SK-N-SH (cell line): ENCODE data around the gene DLG4. TPM values are rescaled to one million over a fixed set of nuclear protein-coding genes. Genes with fewer than 3 reads are reported as not detected.

Source experiments
- CTCF ChIA-PET: fragments of 300-600, 350-600 bp; formaldehyde crosslinking; extraction: SDS; loops from one replicate; lab custom pipeline; 2021; lab: Yijun Ruan, JAX
- POLR2A ChIA-PET: fragments of 350-600 bp; sonication (Branson Sonifier 250); formaldehyde crosslinking; extraction: SDS; loops from one replicate; lab custom pipeline; 2020; ENCODE audit warnings: antibody characterized with exemption, inconsistent platforms; lab: Yijun Ruan, JAX
- DNase-seq: peaks from one replicate; pipeline ENCODE4 v3.0.0; 2012
- H2AFZ ChIP-seq: fragments of 200-600 bp; sonication (generic); 2 replicates; pipeline ENCODE4 v1.8.1; 2016; ENCODE audit warnings: antibody characterized with exemption, mild to moderate bottlenecking, low read depth
- H3F3A ChIP-seq: fragments of 200-600 bp; sonication (generic); replicated peaks from 2 replicates; pipeline ENCODE3; 2016; ENCODE audit warnings: antibody characterized with exemption, mild to moderate bottlenecking; ENCODE audit not compliant: insufficient read depth
- H3K27ac ChIP-seq, 2 experiments: fragments of 200-500 bp in 1 of 2; fragments of 200-600 bp in 1 of 2; sonication (Bioruptor generic) in 1 of 2; sonication (generic), shearing (Covaris generic) in 1 of 2; 2 replicates each; pipeline versions ENCODE4 v1.5.1 to v1.6.1; 2014 to 2016; ENCODE audit warnings: low read depth in 2 of 2, inconsistent platforms in 1 of 2, low read length in 1 of 2, mild to moderate bottlenecking in 1 of 2, mixed read lengths in 1 of 2
- H3K27me3 ChIP-seq: fragments of 200-600 bp; sonication (generic), shearing (Covaris generic); 2 replicates; pipeline ENCODE4 v1.6.1; 2016; ENCODE audit warnings: mixed run types; ENCODE audit not compliant: insufficient read depth
- H3K36me3 ChIP-seq, 2 experiments: fragments of 200-500 bp in 1 of 2; fragments of 200-600 bp in 1 of 2; sonication (Bioruptor generic) in 1 of 2; sonication (generic) in 1 of 2; replicated peaks in 1 of 2; 2 replicates each; pipeline versions ENCODE3 to v1.5.1; 2014 to 2016; ENCODE audit warnings: low read length in 1 of 2, mild to moderate bottlenecking in 1 of 2; ENCODE audit not compliant: insufficient read depth in 2 of 2, control insufficient read depth in 1 of 2
- H3K4me1 ChIP-seq, 2 experiments: fragments of 200-500 bp in 1 of 2; fragments of 200-600 bp in 1 of 2; sonication (Bioruptor generic) in 1 of 2; sonication (generic), shearing (Covaris generic) in 1 of 2; 2 replicates each; pipeline versions ENCODE4 v1.5.1 to v1.6.1; 2014 to 2016; ENCODE audit warnings: low read depth in 1 of 2, low read length in 1 of 2, mixed run types in 1 of 2; ENCODE audit not compliant: insufficient read depth in 2 of 2, control insufficient read depth in 1 of 2
- H3K4me2 ChIP-seq: fragments of 200-600 bp; sonication (generic), shearing (Covaris generic); 2 replicates; pipeline ENCODE4 v1.6.1; 2017; ENCODE audit warnings: mixed run types
- H3K4me3 ChIP-seq, 2 experiments: fragments of 200-500 bp in 1 of 2; fragments of 200-600 bp in 1 of 2; sonication (Bioruptor generic) in 1 of 2; sonication (generic), shearing (Covaris generic) in 1 of 2; 2 replicates each; pipeline versions ENCODE4 v1.5.1 to v1.8.1; 2014 to 2016; ENCODE audit warnings: low read depth in 2 of 2, inconsistent platforms in 1 of 2, low read length in 1 of 2, mild to moderate bottlenecking in 1 of 2, mixed read lengths in 1 of 2, moderate library complexity in 1 of 2
- H3K79me2 ChIP-seq: fragments of 200-600 bp; sonication (generic); 2 replicates; pipeline ENCODE4 v1.8.1; 2017; ENCODE audit warnings: mild to moderate bottlenecking; ENCODE audit not compliant: insufficient read depth
- H3K9ac ChIP-seq: fragments of 200-600 bp; sonication (generic); 2 replicates; pipeline ENCODE4 v1.6.1; 2017; ENCODE audit warnings: mixed run types
- H3K9me2 ChIP-seq: fragments of 200-600 bp; sonication (generic); 2 replicates; pipeline ENCODE4 v1.6.1; 2017; ENCODE audit warnings: mixed run types
- H3K9me3 ChIP-seq: fragments of 200-600 bp; sonication (generic); 2 replicates; pipeline ENCODE4 v1.6.1; 2017; ENCODE audit warnings: mixed run types, mild to moderate bottlenecking, moderate library complexity
- H4K20me1 ChIP-seq: fragments of 200-600 bp; sonication (generic); 2 replicates; pipeline ENCODE4 v1.6.1; 2017; ENCODE audit warnings: mild to moderate bottlenecking, mixed run types; ENCODE audit not compliant: insufficient read depth
- CHD2 ChIP-seq: fragments of 150-350 bp; IDR thresholded peaks from 2 replicates; pipeline ENCODE4 v1.6.1; 2018; ENCODE audit warnings: low read length; ENCODE audit not compliant: partially characterized antibody
- ELF1 ChIP-seq: IDR thresholded peaks from 2 replicates; pipeline ENCODE4 v1.4.0; 2012
- EP300 ChIP-seq, 2 experiments: IDR thresholded peaks; 2 replicates each; pipeline versions ENCODE4 v1.4.0 to v1.6.1; 2012; ENCODE audit warnings: borderline replicate concordance in 1 of 2, low read depth in 1 of 2, low read length in 1 of 2
- EZH2phosphoT487 ChIP-seq: fragments of 200-600 bp; sonication (generic); IDR thresholded peaks from 2 replicates; pipeline ENCODE4 v1.6.1; 2017; ENCODE audit warnings: low read depth, mixed run types, mild to moderate bottlenecking, antibody characterized with exemption, moderate library complexity, borderline replicate concordance
- FOSL2 ChIP-seq: IDR thresholded peaks from 2 replicates; pipeline ENCODE4 v1.4.0; 2012; ENCODE audit warnings: low read depth, mild to moderate bottlenecking, moderate library complexity, borderline replicate concordance
- FOXJ3 ChIP-seq: sonication (generic); formaldehyde crosslinking; IDR thresholded peaks from 2 replicates; pipeline ENCODE4 v1.5.1; 2020; ENCODE audit warnings: mild to moderate bottlenecking, missing genetic modification reagents
- GATA2 ChIP-seq: sonication (generic); formaldehyde crosslinking; IDR thresholded peaks from 2 replicates; pipeline ENCODE4 v1.5.0; 2020; ENCODE audit warnings: mild to moderate bottlenecking, missing genetic modification reagents
- JUND ChIP-seq: IDR thresholded peaks from 2 replicates; pipeline ENCODE4 v1.4.0; 2012
- MXI1 ChIP-seq: IDR thresholded peaks from 2 replicates; pipeline ENCODE4 v1.6.1; 2012; ENCODE audit warnings: mild to moderate bottlenecking, low read depth, low read length, improper control_type of control experiment
- NFIC ChIP-seq: IDR thresholded peaks from 2 replicates; pipeline ENCODE4 v1.4.0; 2012; ENCODE audit warnings: borderline replicate concordance
- NRF1 ChIP-seq: IDR thresholded peaks from 2 replicates; pipeline ENCODE4 v1.6.1; 2012; ENCODE audit warnings: low read depth, mild to moderate bottlenecking, low read length
- RCOR1 ChIP-seq: fragments of 150-350 bp; IDR thresholded peaks from 2 replicates; pipeline ENCODE4 v1.6.1; 2017; ENCODE audit warnings: antibody characterized with exemption, low read length
- SIN3A ChIP-seq: IDR thresholded peaks from 2 replicates; pipeline ENCODE4 v1.6.1; 2012; ENCODE audit warnings: low read depth, mild to moderate bottlenecking, low read length, moderate library complexity, borderline replicate concordance
- SMC3 ChIP-seq: IDR thresholded peaks from 2 replicates; pipeline ENCODE4 v1.6.1; 2012; ENCODE audit warnings: low read depth, low read length, improper control_type of control experiment
- TAF1 ChIP-seq: IDR thresholded peaks from 2 replicates; pipeline ENCODE4 v1.6.1; 2012; ENCODE audit warnings: low read depth, mild to moderate bottlenecking, low read length, moderate library complexity, borderline replicate concordance
- TEAD4 ChIP-seq: IDR thresholded peaks from 2 replicates; pipeline ENCODE4 v1.4.0; 2012; ENCODE audit warnings: mild to moderate bottlenecking, borderline replicate concordance; ENCODE audit not compliant: insufficient read depth
- WGBS: methylation state at CpG from one replicate; pipeline ENCODE4 v1.1.6; 2017; ENCODE audit warnings: low lambda C conversion rate; 5-methylcytosine and 5-hydroxymethylcytosine counted together
- polyA plus RNA-seq, 3 experiments: library from polyadenylated mRNA; depleted of rRNA; stranded (reverse); fragments of >200 nt; gene quantifications; 2 replicates each; pipeline ENCODE4 v1.2.3, GENCODE V29; 2012
- TF ChIP-seq, protein P1 (sequence below): IDR thresholded peaks from 2 replicates; pipeline ENCODE4 v1.6.1; 2012; ENCODE audit warnings: mild to moderate bottlenecking, low read depth, low read length, moderate library complexity
- TF ChIP-seq, protein P2 (sequence below): IDR thresholded peaks from 2 replicates; pipeline ENCODE4 v1.4.0; 2012; ENCODE audit warnings: low read depth, borderline replicate concordance
- TF ChIP-seq, protein P3 (sequence below): IDR thresholded peaks from 2 replicates; pipeline ENCODE4 v1.4.0; 2012; ENCODE audit warnings: low read depth
- TF ChIP-seq, protein P4 (sequence below): fragments of 150-350 bp; IDR thresholded peaks from 2 replicates; pipeline ENCODE4 v1.6.1; 2017; ENCODE audit warnings: antibody characterized with exemption, low read length, low read depth, borderline replicate concordance
- TF ChIP-seq, protein P5 (sequence below): IDR thresholded peaks from 2 replicates; pipeline ENCODE4 v1.4.0; 2012; ENCODE audit warnings: low read depth, borderline replicate concordance
- TF ChIP-seq, protein P6 (sequence below): fragments of 150-350 bp; IDR thresholded peaks from 2 replicates; pipeline ENCODE4 v1.6.1; 2016; ENCODE audit warnings: mild to moderate bottlenecking, low read depth, low read length

DLG4 gene
- polyA plus RNA-seq, 1 of the 3 experiments (the other 2 are of a cell fraction) = 30.5 TPM

DNA sequence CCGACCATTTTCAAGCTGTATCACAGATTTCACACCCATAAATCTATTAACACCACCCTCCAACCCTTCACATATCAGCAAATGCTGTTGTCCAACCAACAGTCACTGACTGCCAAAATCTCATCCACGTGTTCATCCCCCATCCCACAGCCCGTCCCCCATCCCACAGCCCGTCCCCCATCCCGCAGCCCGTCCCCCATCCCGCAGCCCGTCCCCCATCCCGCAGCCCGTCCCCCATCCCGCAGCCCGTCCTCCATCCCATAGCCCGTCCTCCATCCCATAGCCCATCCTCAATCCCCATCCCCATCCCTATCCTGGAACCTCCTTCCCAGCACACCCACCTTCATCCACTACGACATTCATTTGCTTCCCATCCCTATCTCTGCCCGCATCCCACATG lies 14.1 kb downstream of the DLG4 start (continued):
- TF ChIP-seq, protein P1, sequence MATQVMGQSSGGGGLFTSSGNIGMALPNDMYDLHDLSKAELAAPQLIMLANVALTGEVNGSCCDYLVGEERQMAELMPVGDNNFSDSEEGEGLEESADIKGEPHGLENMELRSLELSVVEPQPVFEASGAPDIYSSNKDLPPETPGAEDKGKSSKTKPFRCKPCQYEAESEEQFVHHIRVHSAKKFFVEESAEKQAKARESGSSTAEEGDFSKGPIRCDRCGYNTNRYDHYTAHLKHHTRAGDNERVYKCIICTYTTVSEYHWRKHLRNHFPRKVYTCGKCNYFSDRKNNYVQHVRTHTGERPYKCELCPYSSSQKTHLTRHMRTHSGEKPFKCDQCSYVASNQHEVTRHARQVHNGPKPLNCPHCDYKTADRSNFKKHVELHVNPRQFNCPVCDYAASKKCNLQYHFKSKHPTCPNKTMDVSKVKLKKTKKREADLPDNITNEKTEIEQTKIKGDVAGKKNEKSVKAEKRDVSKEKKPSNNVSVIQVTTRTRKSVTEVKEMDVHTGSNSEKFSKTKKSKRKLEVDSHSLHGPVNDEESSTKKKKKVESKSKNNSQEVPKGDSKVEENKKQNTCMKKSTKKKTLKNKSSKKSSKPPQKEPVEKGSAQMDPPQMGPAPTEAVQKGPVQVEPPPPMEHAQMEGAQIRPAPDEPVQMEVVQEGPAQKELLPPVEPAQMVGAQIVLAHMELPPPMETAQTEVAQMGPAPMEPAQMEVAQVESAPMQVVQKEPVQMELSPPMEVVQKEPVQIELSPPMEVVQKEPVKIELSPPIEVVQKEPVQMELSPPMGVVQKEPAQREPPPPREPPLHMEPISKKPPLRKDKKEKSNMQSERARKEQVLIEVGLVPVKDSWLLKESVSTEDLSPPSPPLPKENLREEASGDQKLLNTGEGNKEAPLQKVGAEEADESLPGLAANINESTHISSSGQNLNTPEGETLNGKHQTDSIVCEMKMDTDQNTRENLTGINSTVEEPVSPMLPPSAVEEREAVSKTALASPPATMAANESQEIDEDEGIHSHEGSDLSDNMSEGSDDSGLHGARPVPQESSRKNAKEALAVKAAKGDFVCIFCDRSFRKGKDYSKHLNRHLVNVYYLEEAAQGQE = no peak
- no peak for TF ChIP-seq FOXJ3

DNA sequence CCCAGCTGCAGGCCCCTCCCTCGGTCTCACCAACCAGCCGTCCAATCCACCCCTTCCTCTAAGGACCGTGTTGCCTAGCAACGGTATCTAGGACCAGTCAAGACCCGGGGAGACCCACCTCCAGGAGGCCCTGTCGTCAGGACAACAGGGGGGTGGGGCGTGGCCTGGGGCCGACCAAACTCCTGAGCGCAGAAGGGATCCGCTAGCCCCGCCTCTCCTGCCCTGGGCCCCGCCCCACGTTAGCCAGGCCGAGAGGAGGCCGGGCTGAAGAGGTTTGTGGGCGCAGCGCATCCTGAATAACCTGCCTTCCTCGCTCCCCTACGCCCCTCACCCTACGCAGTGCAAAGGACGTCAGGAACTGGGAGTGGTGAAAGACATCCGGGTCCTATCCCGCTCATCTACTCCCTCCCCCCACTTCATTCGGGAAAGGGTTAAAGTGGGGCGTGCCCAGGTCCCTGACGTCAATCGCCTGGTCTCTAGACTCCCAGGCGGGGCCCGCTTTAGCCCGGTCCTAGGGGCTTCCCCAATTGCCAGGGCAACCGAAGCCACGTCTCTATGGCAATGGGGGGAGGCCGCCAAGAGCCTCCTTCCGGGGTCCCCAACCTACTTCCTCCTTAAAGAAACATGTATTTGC lies 14.7 kb downstream of the DLG4 start:
- ChIA-PET CTCF (interaction anchor here (0.8 to 2.4 kb wide), 4 partner anchors 9 to 159 kb away, joined by 3 to 10 read pairs (median 3); no protein-coding TSS in a partner anchor), POLR2A (interaction anchor here (1.1 kb wide), 1 partner anchor 14 kb away, joined by 3 read pairs; the partner anchor contains the start of genes ACADVL and DLG4)
- Histone ChIP-seq H4K20me1 (peaks cover 18% of the 10 kb centered on the region; the same call in 1 of the 2 replicates), H3K36me3 (peaks cover 19 to 28% of the 10 kb centered on the region in 2 experiments), H3K9ac (peak overlapping the region; percentile 53), H3K9me2 (no peaks in the 10 kb centered on the region), H3K27me3 (no peaks in the 10 kb centered on the region), H3K4me1 (peaks cover 0 to 13% of the 10 kb centered on the region in 2 experiments; a peak in 2 of 4 replicates), H3K27ac (peak overlapping the region; percentile 34 to 91), H3K4me2 (peak overlapping the region; percentile 79), H3K9me3 (no peaks in the 10 kb centered on the region), H3K4me3 (peak overlapping the region; percentile 39 to 47), H3K79me2 (peaks cover 21% of the 10 kb centered on the region), H3F3A (peaks cover 10% of the 10 kb centered on the region), H2AFZ (0 out of 2 replicates have a peak overlapping the region, but pooled peaks have one; percentile 42)
- peak; percentile 99 for DNase-seq
- 3% methylated on average over 25 of the region's 34 CpGs for WGBS
- TF ChIP-seq EZH2phosphoT487 (no peak), MXI1 (peak; percentile 60), TAF1 (no peak), GATA2 (CRISPR knock-in tag) (no peak), FOSL2 (no peak), JUND (no peak), RCOR1 (0 out of 2 replicates have a peak, but pooled peaks have one; percentile 24), TEAD4 (no peak), NFIC (no peak), NRF1 (no peak), ELF1 (no peak), CHD2 (peak; percentile 86), SMC3 (no peak), EP300 (IDR thresholded peaks at IDR 0.05; ENCODE audit: borderline replicate concordance in 1 of 2, low read depth in 1 of 2, low read length in 1 of 2) (no peak), SIN3A (no peak)
- TF ChIP-seq, protein P2, sequence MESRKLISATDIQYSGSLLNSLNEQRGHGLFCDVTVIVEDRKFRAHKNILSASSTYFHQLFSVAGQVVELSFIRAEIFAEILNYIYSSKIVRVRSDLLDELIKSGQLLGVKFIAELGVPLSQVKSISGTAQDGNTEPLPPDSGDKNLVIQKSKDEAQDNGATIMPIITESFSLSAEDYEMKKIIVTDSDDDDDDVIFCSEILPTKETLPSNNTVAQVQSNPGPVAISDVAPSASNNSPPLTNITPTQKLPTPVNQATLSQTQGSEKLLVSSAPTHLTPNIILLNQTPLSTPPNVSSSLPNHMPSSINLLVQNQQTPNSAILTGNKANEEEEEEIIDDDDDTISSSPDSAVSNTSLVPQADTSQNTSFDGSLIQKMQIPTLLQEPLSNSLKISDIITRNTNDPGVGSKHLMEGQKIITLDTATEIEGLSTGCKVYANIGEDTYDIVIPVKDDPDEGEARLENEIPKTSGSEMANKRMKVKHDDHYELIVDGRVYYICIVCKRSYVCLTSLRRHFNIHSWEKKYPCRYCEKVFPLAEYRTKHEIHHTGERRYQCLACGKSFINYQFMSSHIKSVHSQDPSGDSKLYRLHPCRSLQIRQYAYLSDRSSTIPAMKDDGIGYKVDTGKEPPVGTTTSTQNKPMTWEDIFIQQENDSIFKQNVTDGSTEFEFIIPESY = no peak
- TF ChIP-seq, protein P3, sequence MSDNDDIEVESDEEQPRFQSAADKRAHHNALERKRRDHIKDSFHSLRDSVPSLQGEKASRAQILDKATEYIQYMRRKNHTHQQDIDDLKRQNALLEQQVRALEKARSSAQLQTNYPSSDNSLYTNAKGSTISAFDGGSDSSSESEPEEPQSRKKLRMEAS = 0 out of 2 replicates have a peak, but pooled peaks have one; percentile 15
- TF ChIP-seq, protein P4, sequence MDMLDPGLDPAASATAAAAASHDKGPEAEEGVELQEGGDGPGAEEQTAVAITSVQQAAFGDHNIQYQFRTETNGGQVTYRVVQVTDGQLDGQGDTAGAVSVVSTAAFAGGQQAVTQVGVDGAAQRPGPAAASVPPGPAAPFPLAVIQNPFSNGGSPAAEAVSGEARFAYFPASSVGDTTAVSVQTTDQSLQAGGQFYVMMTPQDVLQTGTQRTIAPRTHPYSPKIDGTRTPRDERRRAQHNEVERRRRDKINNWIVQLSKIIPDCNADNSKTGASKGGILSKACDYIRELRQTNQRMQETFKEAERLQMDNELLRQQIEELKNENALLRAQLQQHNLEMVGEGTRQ = no peak
- TF ChIP-seq, protein P5, sequence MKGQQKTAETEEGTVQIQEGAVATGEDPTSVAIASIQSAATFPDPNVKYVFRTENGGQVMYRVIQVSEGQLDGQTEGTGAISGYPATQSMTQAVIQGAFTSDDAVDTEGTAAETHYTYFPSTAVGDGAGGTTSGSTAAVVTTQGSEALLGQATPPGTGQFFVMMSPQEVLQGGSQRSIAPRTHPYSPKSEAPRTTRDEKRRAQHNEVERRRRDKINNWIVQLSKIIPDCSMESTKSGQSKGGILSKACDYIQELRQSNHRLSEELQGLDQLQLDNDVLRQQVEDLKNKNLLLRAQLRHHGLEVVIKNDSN = no peak
- TF ChIP-seq, protein P6, sequence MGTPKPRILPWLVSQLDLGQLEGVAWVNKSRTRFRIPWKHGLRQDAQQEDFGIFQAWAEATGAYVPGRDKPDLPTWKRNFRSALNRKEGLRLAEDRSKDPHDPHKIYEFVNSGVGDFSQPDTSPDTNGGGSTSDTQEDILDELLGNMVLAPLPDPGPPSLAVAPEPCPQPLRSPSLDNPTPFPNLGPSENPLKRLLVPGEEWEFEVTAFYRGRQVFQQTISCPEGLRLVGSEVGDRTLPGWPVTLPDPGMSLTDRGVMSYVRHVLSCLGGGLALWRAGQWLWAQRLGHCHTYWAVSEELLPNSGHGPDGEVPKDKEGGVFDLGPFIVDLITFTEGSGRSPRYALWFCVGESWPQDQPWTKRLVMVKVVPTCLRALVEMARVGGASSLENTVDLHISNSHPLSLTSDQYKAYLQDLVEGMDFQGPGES = no peak
